ENCODE data around the gene MKNK2. TPM values are rescaled to one million over a fixed set of nuclear protein-coding genes. Genes with fewer than 3 reads are reported as not detected.

Gene MKNK2
- total and polyA plus RNA-seq, 2 of the 13 experiments (the other 11 are each of a cell fraction or from before 2014, with no cell fraction given): 44.9 to 112 TPM

DNA sequence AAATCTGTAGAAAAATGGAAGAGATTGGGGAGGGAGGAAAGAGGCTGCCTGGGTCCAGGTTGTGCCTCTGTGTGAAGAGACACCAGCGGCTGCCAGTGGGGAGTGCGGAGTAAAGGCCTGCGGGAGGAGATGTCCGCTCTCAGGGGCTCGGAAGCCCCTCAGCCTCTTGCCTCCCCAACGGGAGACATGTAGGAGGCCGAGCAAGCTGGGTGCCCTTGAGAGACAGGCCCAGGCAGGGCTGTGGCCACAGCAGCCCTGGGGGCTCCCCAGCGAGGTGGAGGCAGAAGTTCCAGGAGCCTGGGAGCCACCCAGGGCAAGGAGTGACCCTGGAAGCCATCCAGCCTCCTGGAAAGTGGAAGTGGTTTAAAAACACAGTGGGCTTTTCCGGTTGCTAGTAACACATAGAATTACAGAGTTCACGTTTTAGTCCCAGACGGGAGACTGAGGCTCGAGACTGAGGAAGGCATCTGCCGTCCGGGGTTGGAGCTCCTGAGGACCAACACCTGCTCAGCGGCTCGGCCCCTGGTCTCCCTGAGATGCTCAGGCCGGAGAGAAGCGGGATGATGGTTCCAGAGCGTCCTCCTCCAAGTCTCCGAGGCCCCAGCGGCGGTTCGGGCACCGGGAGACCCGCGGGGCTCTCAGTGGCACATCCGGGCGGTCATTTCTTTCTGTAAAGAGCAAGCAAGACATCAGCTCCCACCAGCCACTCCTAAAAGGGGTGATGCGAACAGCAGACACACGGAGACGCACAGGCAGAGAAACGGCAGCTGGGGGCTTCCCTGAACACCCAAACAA is 21.9 kb upstream of the MKNK2 start:
- FAIRE-seq (no peak), DNase-seq (ENCODE audit: low spot score) (no peak), ATAC-seq (no peak)
- peaks cover 18% of the 10 kb centered on the region for H3K4me1 ChIP-seq (ENCODE audit: insufficient read depth, low read length)
- H2AFZ ChIP-seq (ENCODE audit: low read length): no peak overlapping the region
- no peaks in the 10 kb centered on the region for H4K20me1 ChIP-seq (ENCODE audit: insufficient read depth, low read length)
- in situ Hi-C loops (cut with HindIII; ENCODE audit: extremely low pct_ligation_motif_present, low pct_unique_long_range_greater_than_20kb) (no loop called here), intact Hi-C loops (cut with micrococcal nuclease; ENCODE audit: unreplicated experiment) (no loop called here)
- no peak overlapping the region for H3K4me3 ChIP-seq (replicated peaks in 1 of 3; ENCODE audit: insufficient read depth in 1 of 3, low read depth in 2 of 3, low read length in 3 of 3)
- H3K79me2 ChIP-seq (ENCODE audit: insufficient read depth, low read length): no peaks in the 10 kb centered on the region
- POLR2A ChIA-PET: no interaction called here
- no peak overlapping the region for H3K9ac ChIP-seq (ENCODE audit: insufficient read depth, low read depth, low read length)
- BruUV-seq (replicated peaks): no TSS peak
- CTCF ChIA-PET (ENCODE audit: low intra/inter-chr PET ratio, low total read pairs): no interaction called here
- peaks cover 10 to 21% of the 10 kb centered on the region in 2 experiments; a peak in 3 of 5 replicates for H3K36me3 ChIP-seq (replicated peaks in 1 of 2; ENCODE audit: control insufficient read depth in 1 of 2, insufficient read depth in 2 of 2, low read length in 2 of 2)
- H3K27me3 ChIP-seq (ENCODE audit: control insufficient read depth in 1 of 2, insufficient read depth in 2 of 2, low read length in 2 of 2): no peaks in the 10 kb centered on the region
- TF ChIP-seq MTF1 (CRISPR knock-in tag; IDR thresholded peaks at IDR 0.05) (no peak), KAT7 (CRISPR knock-in tag; IDR thresholded peaks at IDR 0.05; ENCODE audit: borderline replicate concordance) (no peak), ISL2 (CRISPR knock-in tag; IDR thresholded peaks at IDR 0.05) (no peak)
- TF ChIP-seq, protein P1, sequence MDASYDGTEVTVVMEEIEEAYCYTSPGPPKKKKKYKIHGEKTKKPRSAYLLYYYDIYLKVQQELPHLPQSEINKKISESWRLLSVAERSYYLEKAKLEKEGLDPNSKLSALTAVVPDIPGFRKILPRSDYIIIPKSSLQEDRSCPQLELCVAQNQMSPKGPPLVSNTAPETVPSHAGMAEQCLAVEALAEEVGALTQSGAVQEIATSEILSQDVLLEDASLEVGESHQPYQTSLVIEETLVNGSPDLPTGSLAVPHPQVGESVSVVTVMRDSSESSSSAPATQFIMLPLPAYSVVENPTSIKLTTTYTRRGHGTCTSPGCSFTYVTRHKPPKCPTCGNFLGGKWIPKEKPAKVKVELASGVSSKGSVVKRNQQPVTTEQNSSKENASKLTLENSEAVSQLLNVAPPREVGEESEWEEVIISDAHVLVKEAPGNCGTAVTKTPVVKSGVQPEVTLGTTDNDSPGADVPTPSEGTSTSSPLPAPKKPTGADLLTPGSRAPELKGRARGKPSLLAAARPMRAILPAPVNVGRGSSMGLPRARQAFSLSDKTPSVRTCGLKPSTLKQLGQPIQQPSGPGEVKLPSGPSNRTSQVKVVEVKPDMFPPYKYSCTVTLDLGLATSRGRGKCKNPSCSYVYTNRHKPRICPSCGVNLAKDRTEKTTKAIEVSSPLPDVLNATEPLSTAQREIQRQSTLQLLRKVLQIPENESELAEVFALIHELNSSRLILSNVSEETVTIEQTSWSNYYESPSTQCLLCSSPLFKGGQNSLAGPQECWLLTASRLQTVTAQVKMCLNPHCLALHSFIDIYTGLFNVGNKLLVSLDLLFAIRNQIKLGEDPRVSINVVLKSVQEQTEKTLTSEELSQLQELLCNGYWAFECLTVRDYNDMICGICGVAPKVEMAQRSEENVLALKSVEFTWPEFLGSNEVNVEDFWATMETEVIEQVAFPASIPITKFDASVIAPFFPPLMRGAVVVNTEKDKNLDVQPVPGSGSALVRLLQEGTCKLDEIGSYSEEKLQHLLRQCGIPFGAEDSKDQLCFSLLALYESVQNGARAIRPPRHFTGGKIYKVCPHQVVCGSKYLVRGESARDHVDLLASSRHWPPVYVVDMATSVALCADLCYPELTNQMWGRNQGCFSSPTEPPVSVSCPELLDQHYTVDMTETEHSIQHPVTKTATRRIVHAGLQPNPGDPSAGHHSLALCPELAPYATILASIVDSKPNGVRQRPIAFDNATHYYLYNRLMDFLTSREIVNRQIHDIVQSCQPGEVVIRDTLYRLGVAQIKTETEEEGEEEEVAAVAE (CRISPR knock-in tag; IDR thresholded peaks at IDR 0.05; ENCODE audit: borderline replicate concordance): no peak
- 97% methylated on average over 15 of the region's 32 CpGs for WGBS (ENCODE audit: low lambda C conversion rate)
- H3K9me3 ChIP-seq (ENCODE audit: low read length): no peaks in the 10 kb centered on the region
- no peak overlapping the region for H3K4me2 ChIP-seq (ENCODE audit: low read depth, low read length)
- no peak overlapping the region for H3K27ac ChIP-seq (ENCODE audit: extremely low read length, insufficient read depth, low read length)

All from HepG2 (cell line).